GM12874 (cell line): Measurements from ENCODE around the gene TP53BP2.

Experiments
- TF ChIP-seq, protein P1 (sequence below): IDR thresholded peaks from 2 replicates; pipeline ENCODE4 v1.5.1; 2011; ENCODE audit warnings: low read depth, mild to moderate bottlenecking, control low read depth, low read length, moderate library complexity; ENCODE audit not compliant: insufficient read depth

Gene TP53BP2

GRCh38 chr1:223752721-223753515 lies 92.8 kb downstream of the TP53BP2 start:
- TF ChIP-seq, protein P1, sequence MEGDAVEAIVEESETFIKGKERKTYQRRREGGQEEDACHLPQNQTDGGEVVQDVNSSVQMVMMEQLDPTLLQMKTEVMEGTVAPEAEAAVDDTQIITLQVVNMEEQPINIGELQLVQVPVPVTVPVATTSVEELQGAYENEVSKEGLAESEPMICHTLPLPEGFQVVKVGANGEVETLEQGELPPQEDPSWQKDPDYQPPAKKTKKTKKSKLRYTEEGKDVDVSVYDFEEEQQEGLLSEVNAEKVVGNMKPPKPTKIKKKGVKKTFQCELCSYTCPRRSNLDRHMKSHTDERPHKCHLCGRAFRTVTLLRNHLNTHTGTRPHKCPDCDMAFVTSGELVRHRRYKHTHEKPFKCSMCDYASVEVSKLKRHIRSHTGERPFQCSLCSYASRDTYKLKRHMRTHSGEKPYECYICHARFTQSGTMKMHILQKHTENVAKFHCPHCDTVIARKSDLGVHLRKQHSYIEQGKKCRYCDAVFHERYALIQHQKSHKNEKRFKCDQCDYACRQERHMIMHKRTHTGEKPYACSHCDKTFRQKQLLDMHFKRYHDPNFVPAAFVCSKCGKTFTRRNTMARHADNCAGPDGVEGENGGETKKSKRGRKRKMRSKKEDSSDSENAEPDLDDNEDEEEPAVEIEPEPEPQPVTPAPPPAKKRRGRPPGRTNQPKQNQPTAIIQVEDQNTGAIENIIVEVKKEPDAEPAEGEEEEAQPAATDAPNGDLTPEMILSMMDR = no peak

- TF ChIP-seq, protein P1 = no peak
Measured at GRCh38 chr1:223751696-223752095, 94.1 kb downstream of the TP53BP2 start.

DNA sequence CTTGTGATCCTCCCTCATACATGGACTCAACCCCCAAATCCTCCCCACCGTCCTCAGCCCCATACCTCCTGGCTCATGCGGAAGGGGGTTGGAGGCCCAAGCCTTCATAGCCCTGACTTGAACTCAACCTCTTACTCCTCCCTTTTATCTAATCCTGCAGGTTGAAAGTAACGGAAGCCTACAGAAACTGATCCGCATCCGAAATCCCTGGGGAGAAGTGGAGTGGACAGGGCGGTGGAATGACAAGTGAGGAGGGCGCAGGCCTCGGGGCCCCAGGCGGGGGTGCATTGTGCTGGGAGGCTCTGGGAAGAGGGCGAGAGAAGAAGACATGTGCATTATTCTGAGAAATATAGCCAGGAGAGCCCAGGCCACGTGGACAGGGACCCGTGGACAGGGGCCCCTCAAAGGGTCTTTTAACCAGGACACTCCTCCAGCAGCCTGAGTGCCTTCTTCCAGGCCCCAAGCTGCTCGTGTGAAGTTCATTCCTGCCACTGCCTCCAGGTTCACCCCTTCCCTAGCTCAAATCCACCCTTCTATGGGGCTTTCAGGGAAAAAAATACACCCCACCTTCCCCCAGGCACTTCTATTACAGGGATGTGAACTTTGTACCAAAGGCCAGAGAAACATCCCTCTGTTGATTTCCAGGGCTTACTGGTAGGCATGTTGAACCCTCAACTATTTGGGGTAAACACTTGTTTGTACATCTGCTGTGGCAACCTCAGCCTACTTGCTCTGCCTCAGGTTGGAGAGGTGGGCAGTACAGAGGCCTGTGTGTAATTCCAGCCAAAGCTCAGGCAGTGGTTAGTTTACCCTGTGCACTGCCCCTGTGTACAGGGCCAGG lies 94.8 kb downstream of the TP53BP2 start:
- TF ChIP-seq, protein P1 = no peak

- TF ChIP-seq, protein P1 = peak; percentile 88
Measured at GRCh38 chr1:223748773-223749733, 96.7 kb downstream of the TP53BP2 start.

DNA sequence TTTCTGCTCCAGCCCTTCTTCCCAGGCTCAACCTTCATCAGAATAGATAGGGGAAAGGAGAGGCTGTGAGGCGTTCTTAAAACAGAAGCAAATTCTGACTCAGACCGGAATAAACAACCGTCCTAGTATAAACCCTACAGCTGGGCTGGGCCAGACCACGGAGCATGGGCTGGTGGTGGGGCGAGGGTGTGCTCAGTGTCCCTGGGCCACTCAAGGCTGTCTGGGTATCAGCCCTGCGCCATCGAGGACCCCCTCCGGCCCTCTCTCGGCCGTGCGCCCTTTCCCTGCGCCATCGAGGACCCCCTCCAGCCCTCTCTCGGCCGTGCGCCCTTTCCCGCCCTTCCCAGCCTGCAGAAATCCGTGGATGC lies 97.4 kb downstream of the TP53BP2 start:
- TF ChIP-seq, protein P1 = no peak

GRCh38 chr1:223747838-223748335 lies 97.9 kb downstream of the TP53BP2 start:
- TF ChIP-seq, protein P1 = no peak
